Stimulated activated CD8-positive, alpha-beta memory T cell treated with anti-CD3 and anti-CD28 coated beads, Interleukin-15, amount 100 ng/mL, for 48 hours (primary cell): ENCODE measurements around the gene HNF4A.
"Not testable (repeated sequence)": the region's sequence is repeated elsewhere in the genome, so short reads cannot be mapped to it uniquely, and the experiment has no call there.

Source experiments
- DNase-seq, 2 donors: peaks; one replicate each; pipeline ENCODE4 v3.0.0-alpha.2; 2020; ENCODE audit warnings: low read depth in 2 of 2

HNF4A gene

GRCh38 chr20:44355498-44356352, at the start of gene HNF4A:
Gene HNF4A, plus strand, starts transcription at chr20:44355699. Its CDS starts 106 bp downstream, at chr20:44355805.
- DNase-seq, result no peak

DNA sequence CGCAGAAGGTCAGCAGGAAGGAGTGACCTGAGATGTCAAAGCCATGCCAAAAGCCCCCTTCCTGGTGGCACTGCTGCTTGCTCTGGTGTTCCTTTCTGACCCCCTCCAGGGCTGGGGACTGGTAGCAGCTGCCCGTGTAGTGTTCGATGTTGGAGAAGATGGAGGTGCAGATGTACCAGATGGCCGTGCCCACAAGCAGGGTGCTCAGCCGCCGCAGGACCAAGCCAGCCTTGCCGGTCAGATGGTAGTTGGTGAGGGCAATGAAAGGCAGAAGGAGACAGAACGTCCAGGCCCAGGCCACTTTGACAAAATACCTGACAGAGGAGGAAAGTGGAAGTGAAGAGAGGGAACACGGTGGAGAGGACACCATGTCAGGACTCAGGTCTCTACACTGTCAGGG, 48.6 kb upstream of the HNF4A start:
- DNase-seq, result no peak

- no peak for DNase-seq
Observed at GRCh38 chr20:44309763-44310663, 45.5 kb upstream of the HNF4A start.

DNA sequence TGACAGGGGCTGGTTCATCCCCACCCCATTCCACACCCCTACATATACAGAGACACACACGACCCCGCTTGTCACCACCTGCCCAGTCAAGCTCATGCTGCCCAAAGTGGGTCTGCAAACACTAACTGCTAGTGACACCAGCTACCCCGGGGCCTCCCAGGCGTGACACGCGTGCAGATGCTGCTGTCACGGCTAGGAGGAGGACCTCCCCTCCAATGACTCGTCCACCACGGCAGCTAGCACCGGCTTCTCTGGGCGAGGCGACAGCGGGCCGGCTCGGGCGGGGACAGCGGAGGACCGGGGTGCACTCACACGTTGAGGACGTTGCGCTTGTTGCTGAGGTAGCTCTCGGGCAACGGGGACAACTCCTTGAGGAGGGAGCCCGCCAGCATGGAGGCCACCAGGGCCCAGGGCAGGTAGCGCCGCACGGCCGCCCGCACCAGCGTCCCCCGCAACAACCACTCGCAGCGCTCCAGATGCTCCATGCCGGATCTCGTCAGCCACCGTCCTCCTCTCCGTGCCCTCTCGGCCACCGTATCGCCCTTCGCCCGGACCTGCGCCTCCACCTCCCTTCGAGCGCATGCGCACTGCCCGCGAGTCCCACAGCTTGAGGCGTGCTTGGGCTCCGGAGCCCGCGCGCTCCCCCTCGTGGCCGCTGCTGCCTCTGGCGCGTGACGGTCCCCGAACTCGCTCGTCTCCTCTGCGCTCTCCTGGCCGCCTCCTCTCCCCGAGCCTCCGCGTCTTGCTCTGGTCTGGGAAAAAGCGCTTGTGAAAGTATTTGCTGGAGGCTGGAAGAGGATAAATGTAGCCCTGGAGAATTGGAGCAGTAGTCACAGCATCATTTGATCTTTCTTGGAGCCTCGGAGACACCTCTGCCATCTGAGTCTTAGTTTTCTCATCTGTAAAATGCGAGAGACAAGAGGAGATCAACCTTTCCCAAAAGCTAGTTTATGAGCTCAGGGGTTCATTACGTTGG, 44.5 kb upstream of the HNF4A start, which contains the start of gene FITM2:
Gene FITM2 (minus strand): TSS at position 539 of the 976 bp plus-strand sequence. CDS start 54 bp downstream, at position 485.
- DNase-seq, result peak; percentile 95 to 96

GRCh38 chr20:44314870-44315269, 40.6 kb upstream of the HNF4A start:
- DNase-seq, result no peak

DNA sequence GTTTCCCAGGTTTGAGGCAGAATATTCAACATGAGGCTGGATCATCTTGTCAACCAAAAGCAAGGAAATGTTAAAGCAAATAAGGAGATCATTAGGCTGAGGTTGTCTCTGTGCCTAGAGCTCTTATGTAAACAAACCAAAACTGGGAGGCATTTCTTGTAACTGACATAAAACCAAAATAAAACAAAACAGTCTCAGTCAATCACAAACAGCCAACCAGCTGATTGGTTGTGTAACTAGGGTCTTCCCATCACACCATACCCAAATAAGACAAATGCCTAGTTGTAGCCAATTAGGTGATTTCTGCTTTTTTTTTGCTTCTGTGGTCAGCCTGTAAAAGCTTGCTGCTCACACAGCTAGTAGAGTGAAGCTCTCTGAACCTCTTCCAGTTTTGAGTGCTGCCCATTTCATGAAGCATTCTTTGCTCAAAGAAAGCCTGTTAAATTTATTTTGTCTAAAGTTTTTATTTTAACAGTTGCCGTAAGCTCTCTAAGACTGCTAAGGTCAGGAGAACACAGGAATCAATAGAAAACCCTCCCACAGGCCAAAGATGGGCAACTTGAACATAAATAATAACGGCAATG, 35.6 kb upstream of the HNF4A start:
- DNase-seq, result no peak

- DNase-seq, result no peak
Observed at GRCh38 chr20:44324343-44324742, 31.2 kb upstream of the HNF4A start.

DNA sequence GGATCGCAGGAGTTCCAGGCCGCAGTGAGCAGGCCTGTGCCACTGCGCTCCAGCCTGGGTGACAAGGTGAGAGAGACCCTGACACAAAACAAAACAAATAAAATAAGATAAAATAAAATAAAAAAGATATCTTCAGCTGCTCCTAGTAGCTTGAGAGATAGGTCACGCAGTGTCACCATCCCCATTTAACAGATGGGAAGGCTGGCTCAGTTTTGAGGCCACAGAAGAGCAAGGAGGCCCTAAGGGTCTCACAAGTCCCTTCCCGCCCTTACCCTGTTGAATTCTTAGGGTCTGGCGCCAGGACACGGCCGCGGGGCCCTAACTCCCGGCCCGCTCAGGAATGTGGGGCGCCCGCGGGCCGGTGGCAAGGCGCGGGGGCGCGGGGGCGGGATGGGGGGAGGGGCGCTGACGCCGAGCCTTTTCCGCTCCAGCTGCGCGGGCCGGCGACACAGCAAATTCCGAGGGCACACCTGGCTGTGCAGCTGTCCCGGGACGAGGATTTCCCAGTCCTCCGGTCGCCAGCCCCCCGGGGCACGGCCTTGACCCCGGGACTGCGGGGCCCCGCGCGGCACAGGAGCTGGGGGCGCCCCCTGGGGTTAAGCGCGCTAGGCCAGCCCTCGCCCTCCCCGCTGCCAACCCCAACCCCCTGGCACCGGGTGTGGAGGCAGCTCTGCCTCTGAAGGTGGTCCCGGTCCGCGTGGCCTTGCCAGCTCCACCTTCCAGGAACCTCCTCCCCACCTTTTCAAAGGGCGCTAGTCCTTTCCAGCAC, 28.9 kb upstream of the HNF4A start:
- DNase-seq, result peak; percentile 10 to 18

DNA sequence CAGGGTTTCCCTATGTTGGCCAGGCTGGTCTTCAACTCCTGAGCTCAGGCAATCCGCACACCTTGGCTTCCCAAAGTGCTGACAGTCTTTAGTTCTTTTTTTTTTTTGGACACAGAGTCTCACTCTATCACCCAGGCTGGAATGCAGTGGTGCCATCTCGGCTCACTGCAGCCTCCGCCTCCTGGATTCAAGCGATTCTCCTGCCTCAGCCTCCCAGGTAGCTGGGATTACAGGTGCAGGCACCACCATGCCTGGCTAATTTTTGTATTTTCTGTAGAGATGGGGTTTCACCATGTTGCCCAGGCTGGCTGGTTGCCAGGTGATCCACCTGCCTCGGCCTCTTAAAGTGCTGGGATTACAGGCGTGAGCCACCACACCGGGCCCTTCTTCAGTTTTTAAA, 27.8 kb upstream of the HNF4A start:
- DNase-seq, result not testable (repeated sequence)

DNA sequence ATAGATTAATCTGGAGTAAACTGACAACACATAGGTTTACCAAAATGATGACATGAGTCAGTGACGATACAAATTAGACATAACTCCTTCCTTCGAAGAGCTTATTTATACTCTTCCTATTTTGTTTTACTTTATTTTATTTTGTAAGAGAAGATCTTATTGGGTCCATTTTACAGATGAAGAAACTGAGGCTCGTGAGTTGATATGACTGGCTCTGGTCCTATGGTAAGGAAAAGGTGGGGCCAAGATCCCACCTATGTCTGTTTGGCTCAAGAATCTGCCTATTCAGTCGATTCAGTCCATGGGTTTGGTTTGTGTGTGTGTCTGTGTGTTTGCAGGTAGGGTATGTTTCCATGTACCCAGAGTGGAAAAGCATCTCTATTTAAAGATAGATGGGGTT, 27.1 kb upstream of the HNF4A start:
- no peak for DNase-seq

- DNase-seq, result no peak
Observed at GRCh38 chr20:44331201-44331600, 24.3 kb upstream of the HNF4A start.

- no peak for DNase-seq
Observed at GRCh38 chr20:44334306-44334705, 21.2 kb upstream of the HNF4A start.

DNA sequence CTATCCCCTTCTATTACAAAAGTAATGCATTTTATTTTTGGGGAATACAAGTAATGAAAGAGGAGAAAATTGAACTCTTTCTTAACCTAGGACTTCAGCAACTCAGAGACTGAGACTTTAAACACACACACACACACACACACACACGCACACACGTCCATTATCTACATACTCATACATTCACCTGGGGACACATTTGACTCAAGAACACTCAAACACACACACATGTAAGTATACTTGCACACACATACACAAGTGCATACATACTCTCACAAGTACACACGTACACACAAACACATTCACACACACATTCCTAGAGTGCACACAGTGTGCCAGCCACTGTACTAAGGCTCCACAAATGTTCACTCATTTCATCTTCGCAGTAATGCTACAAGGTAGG, 20.8 kb upstream of the HNF4A start:
- no peak for DNase-seq

DNA sequence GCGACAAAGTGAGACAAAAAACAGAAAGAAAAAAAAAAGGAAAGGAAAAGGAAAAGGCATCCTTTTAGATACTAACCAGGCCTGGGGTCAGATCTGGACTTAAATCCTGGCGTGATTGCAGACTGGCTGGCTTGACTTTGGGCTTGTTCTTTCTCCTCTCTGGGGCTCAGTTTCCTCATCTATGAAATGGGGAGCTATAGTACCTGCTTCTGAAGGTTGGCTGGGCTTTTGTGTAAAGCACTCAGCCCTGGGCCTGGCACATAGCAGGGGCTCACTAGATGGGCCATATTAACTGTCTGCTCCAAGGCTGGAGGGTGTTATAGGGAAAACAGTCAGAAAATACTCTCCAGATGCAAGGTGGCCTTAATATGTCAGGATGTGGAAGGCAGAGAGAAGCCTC, 19.8 kb upstream of the HNF4A start:
- no peak for DNase-seq

DNA sequence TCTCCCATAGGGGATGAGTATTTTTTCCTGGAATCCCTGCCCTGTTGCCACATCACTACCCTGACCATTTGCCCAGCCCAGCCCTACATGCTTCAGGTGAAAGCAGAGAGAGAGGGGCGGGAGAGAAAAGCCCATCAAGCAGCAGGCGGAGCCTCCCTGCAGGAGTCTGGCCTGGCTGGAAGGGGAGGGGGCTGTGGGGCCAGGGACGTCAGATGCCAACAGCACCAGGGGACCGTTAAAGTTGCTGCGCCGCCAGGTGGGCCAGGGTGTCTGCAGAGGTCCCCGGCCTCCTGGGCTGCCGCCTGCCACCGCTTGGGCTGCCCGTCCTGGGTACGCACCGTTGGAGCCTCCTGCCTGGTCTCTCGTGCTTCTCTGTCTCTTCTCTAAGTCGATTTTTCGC, 19.4 kb upstream of the HNF4A start:
- DNase-seq, result no peak

GRCh38 chr20:44336725-44337380, 18.6 kb upstream of the HNF4A start, which contains the start of gene R3HDML:
Gene R3HDML, plus strand, starts transcription at chr20:44337043. Its CDS starts 115 bp downstream, at chr20:44337158.
- no peak for DNase-seq

DNA sequence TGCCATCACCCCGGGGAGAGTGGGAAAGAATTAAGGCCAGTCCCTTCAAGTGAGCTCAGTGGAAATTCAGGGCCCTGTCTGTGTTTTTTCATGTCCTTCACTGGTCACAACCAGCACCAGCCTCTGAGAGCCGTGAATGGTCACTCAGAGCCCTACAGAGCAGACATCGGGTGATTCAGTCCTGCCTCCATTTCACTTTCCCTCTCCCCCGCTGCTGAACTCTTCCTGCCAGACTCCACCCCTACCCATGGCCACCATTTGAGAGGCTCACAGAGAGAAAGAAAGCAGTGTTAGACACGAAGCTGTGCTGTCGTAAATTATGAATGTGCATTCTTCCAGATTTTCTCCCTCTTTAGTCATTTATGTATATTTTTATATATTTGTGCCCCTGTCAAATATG, 13.3 kb upstream of the HNF4A start:
- no peak for DNase-seq

DNA sequence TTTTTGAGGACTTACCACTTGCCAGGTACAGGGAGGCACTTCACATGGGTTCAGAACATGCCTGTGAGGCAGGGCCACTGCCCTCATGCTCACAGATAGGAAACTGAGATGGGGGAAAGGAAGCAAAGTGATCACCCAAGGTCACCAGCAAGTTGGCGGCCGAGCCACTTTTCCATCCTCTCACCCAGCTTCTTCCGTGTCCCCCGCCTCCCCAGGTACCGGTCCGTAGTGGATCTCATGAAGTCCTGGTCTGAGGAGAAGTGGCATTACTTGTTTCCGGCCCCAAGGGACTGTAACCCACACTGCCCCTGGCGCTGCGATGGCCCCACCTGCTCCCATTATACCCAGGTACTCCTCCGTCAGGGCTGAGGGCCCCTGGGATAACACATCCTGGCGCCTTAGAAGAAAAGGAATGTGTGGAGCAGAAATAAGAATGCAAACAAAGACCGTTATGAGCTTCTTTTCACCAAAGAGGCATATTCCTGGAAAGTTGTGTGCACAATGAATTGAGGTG, 12.3 kb upstream of the HNF4A start:
- no peak for DNase-seq

GRCh38 chr20:44344723-44345122, 10.8 kb upstream of the HNF4A start:
- no peak for DNase-seq
